Thymus (tissue), 11 donors: ENCODE measurements around the gene VSTM2A. TPM values are rescaled to one million over a fixed set of nuclear protein-coding genes. Genes with fewer than 3 reads are reported as not detected.

Experiments used
- DNase-seq, 9 donors: peaks; one replicate each; pipeline ENCODE4 v3.0.0-alpha.2; 2013; ENCODE audit warnings: low spot score in 9 of 9, low read depth in 6 of 9, missing footprints in 1 of 9
- H3K27ac ChIP-seq, 2 donors: one replicate each; pipeline ENCODE4 v1.5.1; 2013; ENCODE audit warnings: control low read depth in 1 of 2, low read depth in 1 of 2, low read length in 1 of 2, mild to moderate bottlenecking in 1 of 2, moderate library complexity in 1 of 2
- H3K27me3 ChIP-seq, 2 donors: one replicate each; pipeline ENCODE4 v1.5.1; 2013; ENCODE audit warnings: low read length in 1 of 2; ENCODE audit not compliant: control insufficient read depth in 2 of 2, insufficient read depth in 1 of 2
- H3K36me3 ChIP-seq, 2 donors: one replicate each; pipeline ENCODE4 v1.5.1; 2013; ENCODE audit warnings: low read length in 1 of 2, mild to moderate bottlenecking in 1 of 2, moderate library complexity in 1 of 2; ENCODE audit not compliant: control insufficient read depth in 2 of 2, insufficient read depth in 2 of 2
- H3K4me1 ChIP-seq, 2 donors: one replicate each; pipeline ENCODE4 v1.5.1; 2013; ENCODE audit warnings: low read length in 2 of 2; ENCODE audit not compliant: control insufficient read depth in 2 of 2, insufficient read depth in 2 of 2
- H3K4me3 ChIP-seq, 2 donors: one replicate each; pipeline ENCODE4 v1.5.1; 2013; ENCODE audit warnings: low read length in 2 of 2, control low read depth in 1 of 2, mild to moderate bottlenecking in 1 of 2
- H3K9me3 ChIP-seq, 2 donors: one replicate each; pipeline ENCODE4 v1.5.1; 2013; ENCODE audit warnings: low read length in 1 of 2, mild to moderate bottlenecking in 1 of 2; ENCODE audit not compliant: control insufficient read depth in 2 of 2, insufficient read depth in 1 of 2
- WGBS: extraction: QIAGEN DNeasy Blood & Tissue Kit; methylation state at CpG from one replicate; pipeline ENCODE4 v1.1.7; 2013; 5-methylcytosine and 5-hydroxymethylcytosine counted together
- polyA plus RNA-seq: library from polyadenylated mRNA; stranded (reverse); fragments of 200-250 nt; gene quantifications from one replicate; pipeline ENCODE4 v1.2.3, GENCODE V29; 2013
- total RNA-seq: library from RNA; stranded (reverse); fragments of 120-200 nt; gene quantifications from one replicate; pipeline ENCODE4 v1.2.4, GENCODE V29; 2013
- donor health status: healthy.

The VSTM2A gene
- total and polyA plus RNA-seq, 2 donors: 0.11 TPM; not detected in 1

DNA sequence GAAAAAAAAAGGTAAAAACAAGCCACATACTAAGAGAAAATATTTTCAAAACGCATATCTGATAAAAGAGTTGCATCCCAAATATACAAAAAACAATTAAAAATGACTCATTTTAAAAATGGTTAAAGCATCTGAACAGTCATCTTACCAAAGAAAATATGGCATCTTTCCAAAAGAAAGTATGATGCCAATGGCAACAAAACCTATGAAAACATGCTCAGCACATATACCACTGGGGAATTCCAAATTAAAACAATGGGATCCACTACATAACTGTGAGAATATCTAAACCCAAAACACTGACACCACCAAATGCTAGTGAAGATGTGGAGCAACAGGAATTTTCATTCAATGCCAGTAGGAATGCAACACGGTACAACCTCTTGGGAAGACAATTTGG, 39.3 kb downstream of the VSTM2A start:
- no peaks in the 10 kb centered on the region for H3K4me1 ChIP-seq
- no peak for DNase-seq
- no peaks in the 10 kb centered on the region for H3K9me3 ChIP-seq
- no peaks in the 10 kb centered on the region for H3K27me3 ChIP-seq
- H3K36me3 ChIP-seq: no peaks in the 10 kb centered on the region
- no peak overlapping the region for H3K27ac ChIP-seq
- 92% methylated on average over 2 of the region's 2 CpGs for WGBS
- H3K4me3 ChIP-seq: no peak overlapping the region

DNA sequence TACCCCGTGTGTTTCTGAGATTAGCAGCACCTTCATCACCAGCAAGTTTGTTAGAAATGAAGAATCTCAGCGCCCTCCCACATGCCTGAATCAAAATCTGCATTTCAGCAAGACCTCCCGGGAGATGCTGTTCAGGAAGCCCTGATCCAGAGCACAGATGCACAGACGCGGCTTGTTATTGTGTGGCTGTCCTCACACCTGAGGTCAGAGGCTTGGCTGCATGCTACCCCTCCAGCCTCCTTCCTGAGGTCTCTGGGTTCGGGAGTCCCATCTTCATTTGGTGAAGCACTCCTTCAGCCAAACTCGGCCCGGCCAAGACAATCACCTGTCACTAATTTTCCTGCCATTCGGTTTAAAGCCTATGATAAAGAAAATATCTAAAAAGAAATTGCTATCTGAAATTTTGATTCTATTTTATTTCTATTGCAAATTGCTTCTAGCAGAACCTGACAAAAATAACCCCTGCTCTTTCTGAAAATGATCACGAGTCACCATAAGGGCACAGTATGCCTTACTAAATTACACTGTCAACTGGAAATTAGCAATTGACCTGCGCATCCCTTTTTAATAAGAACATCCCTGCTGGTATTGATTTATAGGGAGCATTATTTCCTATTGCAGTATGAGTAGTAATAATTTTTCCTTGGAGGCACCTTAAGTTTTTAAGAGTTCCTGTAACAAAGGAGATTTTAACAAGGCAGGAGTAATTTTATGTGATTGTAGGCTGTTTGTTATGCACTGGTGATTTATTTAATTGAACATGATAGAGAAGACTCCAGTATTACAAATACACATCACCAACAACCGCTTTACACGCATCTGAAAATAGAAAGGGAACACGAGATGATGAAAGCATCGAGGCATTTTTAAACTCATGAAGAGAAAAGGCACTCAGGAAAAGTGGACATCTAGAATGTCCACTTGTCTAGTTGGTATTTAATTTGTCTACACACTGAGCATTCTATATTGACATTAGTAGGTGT, 49.5 kb downstream of the VSTM2A start:
- DNase-seq: no peak
- H3K27me3 ChIP-seq: no peaks in the 10 kb centered on the region
- H3K27ac ChIP-seq: no peak overlapping the region
- H3K9me3 ChIP-seq: no peaks in the 10 kb centered on the region
- no peak overlapping the region for H3K4me3 ChIP-seq
- H3K4me1 ChIP-seq: no peaks in the 10 kb centered on the region
- 90% methylated on average over 15 of the region's 15 CpGs for WGBS
- no peaks in the 10 kb centered on the region for H3K36me3 ChIP-seq

DNA sequence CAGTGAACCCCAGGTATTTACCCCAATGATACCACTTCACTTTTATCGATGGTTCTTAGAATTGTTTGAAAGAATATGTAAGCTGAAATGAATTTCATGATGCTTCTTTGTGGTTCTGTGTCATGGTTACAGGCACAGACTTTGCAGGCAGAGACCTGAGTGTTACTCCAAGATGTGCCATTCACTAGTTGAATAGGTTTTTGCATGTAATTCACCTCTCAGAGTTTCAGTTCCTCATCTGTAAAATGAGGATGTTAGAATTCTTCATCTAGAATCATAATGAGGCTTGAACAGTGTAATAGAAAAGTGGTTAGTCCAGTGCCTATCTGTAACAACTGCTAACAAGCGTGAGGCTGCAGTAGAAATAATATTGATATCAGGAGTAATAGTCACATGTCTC, 54.6 kb downstream of the VSTM2A start:
- H3K4me1 ChIP-seq: no peaks in the 10 kb centered on the region
- 94% methylated on average over 2 of the region's 2 CpGs for whole genome bisulfite sequencing
- DNase-seq: no peak
- no peak overlapping the region for H3K4me3 ChIP-seq
- H3K9me3 ChIP-seq: no peaks in the 10 kb centered on the region
- no peaks in the 10 kb centered on the region for H3K27me3 ChIP-seq
- no peaks in the 10 kb centered on the region for H3K36me3 ChIP-seq
- H3K27ac ChIP-seq: no peak overlapping the region

DNA sequence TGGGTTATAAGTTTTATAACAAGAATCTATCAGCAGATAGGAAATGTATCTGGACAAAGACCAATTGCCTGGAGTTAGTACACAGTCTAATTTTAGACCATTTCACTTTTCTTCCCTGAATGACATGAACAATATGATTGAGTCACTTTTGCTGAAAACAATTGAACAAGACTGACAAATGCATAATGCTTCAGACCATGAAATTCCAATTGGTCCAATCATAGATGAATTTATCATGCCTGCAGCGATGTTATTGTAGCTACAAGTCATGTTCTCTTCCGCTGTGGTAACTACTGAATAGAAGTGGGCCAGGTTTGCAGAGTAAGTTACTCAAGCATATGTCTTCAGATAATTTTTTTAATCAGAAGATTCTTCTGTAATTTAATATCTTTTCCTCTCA, 73.4 kb downstream of the VSTM2A start:
- no peaks in the 10 kb centered on the region for H3K36me3 ChIP-seq
- no peaks in the 10 kb centered on the region for H3K4me1 ChIP-seq
- WGBS: 90% methylated on average over 2 of the region's 2 CpGs
- DNase-seq: no peak
- no peak overlapping the region for H3K4me3 ChIP-seq
- peaks cover 0 to 3% of the 10 kb centered on the region in 2 donors for H3K9me3 ChIP-seq
- H3K27ac ChIP-seq: no peak overlapping the region
- no peaks in the 10 kb centered on the region for H3K27me3 ChIP-seq

Other genes starting within 250 kb of the VSTM2A start
- 167 TPM for gene SEC61G, start 216.8 kb downstream of the VSTM2A start, total RNA-seq
- 357 TPM for gene SEC61G, start 216.8 kb downstream of the VSTM2A start, polyA plus RNA-seq